ENCODE data around the gene VSTM2B.

VSTM2B gene

GRCh38 chr19:29609636-29610035 is 83.8 kb downstream of the VSTM2B start:
- DNase-seq (ENCODE audit: low read depth): no peak
- H3K4me3 ChIP-seq (ENCODE audit: control insufficient read depth, low read depth, low read length): no peak overlapping the region
- TF ChIP-seq, protein P1, sequence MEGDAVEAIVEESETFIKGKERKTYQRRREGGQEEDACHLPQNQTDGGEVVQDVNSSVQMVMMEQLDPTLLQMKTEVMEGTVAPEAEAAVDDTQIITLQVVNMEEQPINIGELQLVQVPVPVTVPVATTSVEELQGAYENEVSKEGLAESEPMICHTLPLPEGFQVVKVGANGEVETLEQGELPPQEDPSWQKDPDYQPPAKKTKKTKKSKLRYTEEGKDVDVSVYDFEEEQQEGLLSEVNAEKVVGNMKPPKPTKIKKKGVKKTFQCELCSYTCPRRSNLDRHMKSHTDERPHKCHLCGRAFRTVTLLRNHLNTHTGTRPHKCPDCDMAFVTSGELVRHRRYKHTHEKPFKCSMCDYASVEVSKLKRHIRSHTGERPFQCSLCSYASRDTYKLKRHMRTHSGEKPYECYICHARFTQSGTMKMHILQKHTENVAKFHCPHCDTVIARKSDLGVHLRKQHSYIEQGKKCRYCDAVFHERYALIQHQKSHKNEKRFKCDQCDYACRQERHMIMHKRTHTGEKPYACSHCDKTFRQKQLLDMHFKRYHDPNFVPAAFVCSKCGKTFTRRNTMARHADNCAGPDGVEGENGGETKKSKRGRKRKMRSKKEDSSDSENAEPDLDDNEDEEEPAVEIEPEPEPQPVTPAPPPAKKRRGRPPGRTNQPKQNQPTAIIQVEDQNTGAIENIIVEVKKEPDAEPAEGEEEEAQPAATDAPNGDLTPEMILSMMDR (conservative IDR thresholded peaks at IDR 0.05; ENCODE audit: control insufficient read depth, insufficient read depth, low read depth, low read length): no peak

- H3K4me3 ChIP-seq (ENCODE audit: control insufficient read depth, low read depth, low read length): no peak overlapping the region
- TF ChIP-seq, protein P1 (conservative IDR thresholded peaks at IDR 0.05; ENCODE audit: control insufficient read depth, insufficient read depth, low read depth, low read length): no peak
Measured at GRCh38 chr19:29610213-29610573, 84.4 kb downstream of the VSTM2B start.

GRCh38 chr19:29610574-29611271 is 84.9 kb downstream of the VSTM2B start:
- peak; percentile 85 for DNase-seq (ENCODE audit: low read depth)
- TF ChIP-seq, protein P1 (conservative IDR thresholded peaks at IDR 0.05; ENCODE audit: control insufficient read depth, insufficient read depth, low read depth, low read length): peak; percentile 89
- H3K4me3 ChIP-seq (ENCODE audit: control insufficient read depth, low read depth, low read length): no peak overlapping the region

More at GRCh38 chr19:29610213-29610573, 84.4 kb downstream of the VSTM2B start:
- no peak for DNase-seq (ENCODE audit: low read depth)

DNA sequence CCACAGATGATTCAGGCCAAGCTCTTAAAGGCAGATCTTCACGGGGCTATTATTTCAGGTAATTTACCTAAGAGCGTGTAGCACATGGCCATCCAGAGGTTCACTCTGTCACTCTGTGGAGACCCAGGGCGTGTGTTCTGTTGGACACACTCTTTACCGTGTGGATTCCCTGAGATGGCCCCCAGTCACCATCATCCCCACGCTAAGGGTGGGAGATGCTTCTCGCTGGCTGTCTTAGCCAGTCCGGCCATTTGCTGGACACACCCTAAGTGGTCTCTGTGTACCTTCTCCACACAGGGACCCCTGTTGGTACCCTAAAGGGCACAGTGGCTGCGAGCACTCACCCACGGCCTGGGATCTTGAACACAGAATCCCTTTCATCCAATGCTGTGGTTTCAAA is 86.3 kb downstream of the VSTM2B start:
- DNase-seq (ENCODE audit: low read depth): no peak
- no peak overlapping the region for H3K4me3 ChIP-seq (ENCODE audit: control insufficient read depth, low read depth, low read length)
- TF ChIP-seq, protein P1 (conservative IDR thresholded peaks at IDR 0.05; ENCODE audit: control insufficient read depth, insufficient read depth, low read depth, low read length): no peak

GRCh38 chr19:29612801-29613595 is 87.2 kb downstream of the VSTM2B start:
- H3K4me3 ChIP-seq (ENCODE audit: control insufficient read depth, low read depth, low read length): no peak overlapping the region
- DNase-seq (ENCODE audit: low read depth): no peak
- TF ChIP-seq, protein P1 (conservative IDR thresholded peaks at IDR 0.05; ENCODE audit: control insufficient read depth, insufficient read depth, low read depth, low read length): no peak

- TF ChIP-seq, protein P1 (conservative IDR thresholded peaks at IDR 0.05; ENCODE audit: control insufficient read depth, insufficient read depth, low read depth, low read length): no peak
- DNase-seq (ENCODE audit: low read depth): no peak
- H3K4me3 ChIP-seq (ENCODE audit: control insufficient read depth, low read depth, low read length): no peak overlapping the region
Measured at GRCh38 chr19:29614046-29614445, 88.3 kb downstream of the VSTM2B start.
